SK-N-DZ (cell line): ENCODE data around the gene ABHD17C. TPM values are rescaled to one million over a fixed set of nuclear protein-coding genes. Genes with fewer than 3 reads are reported as not detected.
A peak's percentile ranks its signal among the peaks of the same experiment; 100 is the strongest.
"Not testable (repeated sequence)": the region's sequence is repeated elsewhere in the genome, so short reads cannot be mapped to it uniquely, and the experiment has no call there.

Experiments used
- DNase-seq: peaks from one replicate; pipeline ENCODE4 v3.0.0-alpha.2; 2015; ENCODE audit warnings: low spot score
- polyA plus RNA-seq, 2 experiments: library from polyadenylated mRNA; depleted of rRNA; stranded (reverse); fragments of >200 nt; gene quantifications; 2 replicates each; pipeline ENCODE4 v1.2.3, GENCODE V29; 2014

Gene ABHD17C
- polyA plus RNA-seq (2014; cell fraction: cytosol; rRNA removed): 5.6 and 9.3 TPM in 2 replicates
- 4.2 and 4.3 TPM in 2 replicates for polyA plus RNA-seq (2014; cell fraction: nucleus; rRNA removed)

- DNase-seq: peak; percentile 47
Measured at GRCh38 chr15:80695099-80695910, at the start of gene ABHD17C. Gene ABHD17C, plus strand, starts transcription at chr15:80695310. Its CDS starts 120 bp downstream, at chr15:80695430.

- no peak for DNase-seq
Measured at GRCh38 chr15:80645494-80646065, 49.5 kb upstream of the ABHD17C start.

DNA sequence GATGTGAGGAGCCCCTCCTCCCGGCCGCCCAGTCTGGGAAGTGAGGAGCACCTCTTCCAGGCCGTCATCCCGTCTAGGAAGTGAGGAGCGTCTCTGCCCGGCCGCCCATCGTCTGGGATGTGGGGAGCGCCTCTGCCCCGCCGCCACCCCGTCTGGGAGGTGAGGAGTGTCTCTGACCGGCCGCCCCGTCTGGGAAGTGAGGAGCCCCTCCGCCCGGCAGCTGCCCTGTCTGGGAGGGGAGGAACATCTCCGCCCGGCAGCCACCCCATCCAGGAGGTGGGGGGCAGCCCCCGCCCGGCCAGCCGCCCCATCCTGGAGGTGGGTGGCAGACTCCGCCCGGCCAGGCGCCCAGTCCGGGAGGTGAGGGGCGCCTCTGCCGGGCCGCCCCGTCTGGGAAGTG is 47.7 kb upstream of the ABHD17C start:
- not testable (repeated sequence) for DNase-seq

DNA sequence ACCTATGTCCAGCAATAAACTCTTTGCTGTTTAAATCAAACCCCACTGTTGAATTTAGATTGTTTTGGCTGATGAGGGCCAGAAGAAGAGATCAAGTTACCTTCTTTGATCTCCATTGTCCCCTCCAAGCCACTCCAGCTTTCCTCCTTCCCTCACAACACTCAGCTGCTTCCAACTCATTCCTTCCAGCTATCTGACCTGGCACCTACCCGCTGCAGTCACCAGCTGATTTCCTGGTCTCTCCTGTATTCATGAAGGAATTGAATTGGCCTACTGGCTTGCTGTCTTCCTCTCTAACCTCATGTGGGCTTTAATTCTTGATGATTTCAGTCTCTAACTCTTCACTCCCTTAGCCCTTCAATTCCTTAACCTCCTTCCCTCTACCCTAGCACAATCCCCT is 40.8 kb upstream of the ABHD17C start:
- no peak for DNase-seq

DNA sequence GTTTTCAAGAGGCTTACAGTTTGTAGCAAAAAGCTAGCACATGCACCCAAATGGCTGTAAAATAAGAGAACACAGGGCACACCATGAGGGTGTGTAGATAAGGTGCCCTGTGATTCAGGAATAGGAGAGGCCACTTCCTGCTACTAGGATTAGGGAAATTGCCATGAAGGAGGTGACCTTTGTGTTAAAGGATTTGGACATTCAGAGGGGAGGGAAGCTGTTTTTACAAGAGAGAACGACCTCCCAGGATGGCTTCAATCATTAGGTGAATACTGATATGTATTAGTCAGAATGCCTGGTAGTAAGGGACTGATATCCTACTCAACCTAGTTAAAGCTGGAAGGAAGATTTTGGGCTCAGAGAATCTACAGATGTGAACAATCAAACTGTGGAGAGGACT is 35.7 kb upstream of the ABHD17C start:
- no peak for DNase-seq

GRCh38 chr15:80660119-80660518 is 35.0 kb upstream of the ABHD17C start:
- DNase-seq: peak; percentile 38

GRCh38 chr15:80662129-80662528 is 33.0 kb upstream of the ABHD17C start:
- DNase-seq: no peak

- DNase-seq: no peak
Measured at GRCh38 chr15:80662757-80663553, 32.2 kb upstream of the ABHD17C start.

- DNase-seq: peak; percentile 59
Measured at GRCh38 chr15:80665151-80665550, 30.0 kb upstream of the ABHD17C start.

GRCh38 chr15:80667936-80668335 is 27.2 kb upstream of the ABHD17C start:
- no peak for DNase-seq

GRCh38 chr15:80668546-80669236 is 26.4 kb upstream of the ABHD17C start:
- no peak for DNase-seq

DNA sequence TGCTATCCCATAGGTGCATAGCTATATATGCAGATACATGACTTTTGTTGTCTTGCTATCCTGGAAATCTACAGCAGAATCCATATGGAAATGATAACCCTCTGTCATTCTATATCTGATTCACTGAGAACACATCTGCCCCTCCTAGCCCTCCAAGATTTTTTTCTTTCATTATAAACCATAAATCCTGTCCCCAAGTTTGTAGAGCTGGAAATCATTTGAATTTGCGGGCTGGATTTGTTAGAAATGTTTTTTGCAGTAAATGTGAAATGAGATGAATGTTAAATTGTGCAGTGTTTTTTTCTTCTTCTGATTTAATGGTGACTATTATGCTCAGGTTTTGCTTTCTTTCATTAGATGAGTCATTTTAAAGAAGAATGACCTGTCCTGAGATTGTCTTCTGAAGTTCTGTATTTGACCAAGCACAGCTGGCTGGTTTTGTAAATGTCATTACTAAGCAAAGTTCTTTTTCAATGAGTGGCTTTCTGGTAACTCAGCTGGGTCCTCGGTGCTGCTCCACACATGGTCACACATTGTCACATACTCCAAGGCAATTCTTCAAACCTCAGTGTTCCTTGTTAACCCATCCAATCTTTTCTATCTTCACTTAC is 25.3 kb upstream of the ABHD17C start:
- DNase-seq: no peak

- DNase-seq: no peak
Measured at GRCh38 chr15:80673561-80674244, 21.4 kb upstream of the ABHD17C start.

DNA sequence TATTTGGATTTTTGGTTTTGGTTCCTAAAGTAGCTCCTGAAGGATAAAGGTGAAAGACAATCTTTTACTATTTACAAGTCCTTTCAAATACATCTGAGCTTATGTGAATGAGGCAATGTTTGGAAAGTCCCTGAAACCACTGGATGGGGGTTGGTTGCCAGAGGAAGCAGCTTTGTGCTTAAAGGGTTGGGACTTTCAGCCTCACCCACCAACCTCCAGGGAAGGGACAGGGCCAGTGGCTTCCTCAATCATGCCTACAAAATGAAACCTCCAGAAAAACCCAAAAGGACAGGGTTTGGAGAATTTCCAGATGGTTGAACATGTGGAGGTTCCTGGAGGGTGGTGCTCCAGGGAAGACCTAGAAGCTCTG is 20.9 kb upstream of the ABHD17C start:
- DNase-seq: no peak

- DNase-seq: no peak
Measured at GRCh38 chr15:80677041-80677440, 18.1 kb upstream of the ABHD17C start.

- DNase-seq: no peak
Measured at GRCh38 chr15:80679167-80679803, 15.8 kb upstream of the ABHD17C start.

GRCh38 chr15:80679804-80680175 is 15.3 kb upstream of the ABHD17C start:
- DNase-seq: no peak

- no peak for DNase-seq
Measured at GRCh38 chr15:80682201-80682600, 12.9 kb upstream of the ABHD17C start.

DNA sequence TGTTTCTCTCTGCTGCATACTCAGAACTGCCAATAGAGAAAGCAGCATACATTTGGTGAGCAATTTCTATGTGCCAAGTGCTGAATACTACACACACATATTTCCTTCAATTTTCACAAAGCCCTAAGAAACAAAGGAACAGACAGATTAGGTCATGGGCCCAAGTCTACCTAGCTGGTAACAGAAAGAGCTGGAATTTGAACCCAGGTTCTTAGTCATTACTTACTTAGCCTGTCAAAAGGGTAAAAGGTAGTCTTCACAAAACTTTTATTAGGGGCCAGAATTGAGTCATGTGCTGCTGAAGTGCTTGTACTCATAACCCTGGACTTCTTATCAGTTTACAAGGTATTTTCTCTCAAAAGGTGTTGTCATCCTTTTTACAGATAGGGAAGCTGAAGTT is 10.4 kb upstream of the ABHD17C start:
- DNase-seq: no peak

GRCh38 chr15:80685628-80686027 is 9.5 kb upstream of the ABHD17C start:
- no peak for DNase-seq
